Lung (tissue), 12 donors: ENCODE results near the gene RASA3. TPM values are rescaled to one million over a fixed set of nuclear protein-coding genes. Genes with fewer than 3 reads are reported as not detected.
"Not testable (repeated sequence)": the region's sequence is repeated elsewhere in the genome, so short reads cannot be mapped to it uniquely, and the experiment has no call there.

Experiments used
- ATAC-seq: fragments of 200-7000 bp; cut with Tn5 transposase; one replicate; pipeline ENCODE4 v1.9.1; 2020; ENCODE audit warnings: moderate number of reproducible peaks; ENCODE audit not compliant: insufficient read depth, low FRiP score
- DNase-seq, 3 donors: peaks; one replicate each; pipeline ENCODE4 v3.0.0-alpha.2; 2013 to 2017
- H3K27ac ChIP-seq, 2 donors: one replicate each; pipeline ENCODE4 v1.5.1; 2013; ENCODE audit warnings: mild to moderate bottlenecking in 2 of 2, moderate library complexity in 2 of 2, control low read depth in 1 of 2, inconsistent platforms in 1 of 2, low read depth in 1 of 2, low read length in 1 of 2
- H3K27me3 ChIP-seq, 3 donors: one replicate each; pipeline ENCODE4 v1.5.1; 2013; ENCODE audit warnings: low read length in 2 of 3; ENCODE audit not compliant: control insufficient read depth in 3 of 3, insufficient read depth in 3 of 3
- H3K36me3 ChIP-seq, 4 donors: one replicate each; pipeline ENCODE4 v1.5.1; 2013; ENCODE audit warnings: low read length in 4 of 4, mild to moderate bottlenecking in 1 of 4, moderate library complexity in 1 of 4; ENCODE audit not compliant: control insufficient read depth in 4 of 4, insufficient read depth in 4 of 4
- H3K4me1 ChIP-seq, 5 donors: one replicate each; pipeline ENCODE4 v1.5.1; 2013; ENCODE audit warnings: low read length in 5 of 5, mild to moderate bottlenecking in 2 of 5, moderate library complexity in 1 of 5; ENCODE audit not compliant: control insufficient read depth in 5 of 5, insufficient read depth in 5 of 5
- H3K4me3 ChIP-seq: one replicate; pipeline ENCODE4 v1.5.1; 2013; ENCODE audit warnings: mild to moderate bottlenecking, control low read depth, moderate library complexity
- H3K9ac ChIP-seq, 2 donors: one replicate each; pipeline ENCODE4 v1.5.1; 2013; ENCODE audit warnings: low read length in 2 of 2, control low read depth in 1 of 2; ENCODE audit not compliant: insufficient read depth in 1 of 2
- H3K9me3 ChIP-seq, 4 donors: one replicate each; pipeline ENCODE4 v1.5.1; 2013; ENCODE audit warnings: low read length in 3 of 4, mild to moderate bottlenecking in 1 of 4, moderate library complexity in 1 of 4; ENCODE audit not compliant: control insufficient read depth in 4 of 4, insufficient read depth in 3 of 4
- CTCF ChIP-seq: IDR thresholded peaks from 2 replicates; pipeline ENCODE4 v1.5.1; 2012; ENCODE audit warnings: mild to moderate bottlenecking; ENCODE audit errors: control extremely low read depth, extremely low read depth
- WGBS, 2 donors: extraction: QIAGEN DNeasy Blood & Tissue Kit; methylation state at CpG; one replicate each; pipeline ENCODE4 v1.1.7; 2013; 5-methylcytosine and 5-hydroxymethylcytosine counted together
- polyA plus RNA-seq, 2 donors: library from polyadenylated mRNA; stranded (reverse); fragments of 200-250 nt; gene quantifications; one replicate each; pipeline ENCODE4 v1.2.1, GENCODE V29; 2013
- total RNA-seq, 2 donors: library from RNA; depleted of rRNA in 1 of 2; stranded (reverse); fragments of >200 nt in 1 of 2; gene quantifications; one replicate each; pipeline ENCODE4 v1.2.1, GENCODE V29; 2014 to 2021
- donor health status: control.
- donor health status: control.
- donor health status: Bipolar disorder and iron deficiency.
- donor health status: healthy.
- donor health status: DM: yes; HTN: yes; CAD: no.

RASA3 gene
- total and polyA plus RNA-seq, 4 donors = 7.4 to 22.8 (median 16.2) TPM

DNA sequence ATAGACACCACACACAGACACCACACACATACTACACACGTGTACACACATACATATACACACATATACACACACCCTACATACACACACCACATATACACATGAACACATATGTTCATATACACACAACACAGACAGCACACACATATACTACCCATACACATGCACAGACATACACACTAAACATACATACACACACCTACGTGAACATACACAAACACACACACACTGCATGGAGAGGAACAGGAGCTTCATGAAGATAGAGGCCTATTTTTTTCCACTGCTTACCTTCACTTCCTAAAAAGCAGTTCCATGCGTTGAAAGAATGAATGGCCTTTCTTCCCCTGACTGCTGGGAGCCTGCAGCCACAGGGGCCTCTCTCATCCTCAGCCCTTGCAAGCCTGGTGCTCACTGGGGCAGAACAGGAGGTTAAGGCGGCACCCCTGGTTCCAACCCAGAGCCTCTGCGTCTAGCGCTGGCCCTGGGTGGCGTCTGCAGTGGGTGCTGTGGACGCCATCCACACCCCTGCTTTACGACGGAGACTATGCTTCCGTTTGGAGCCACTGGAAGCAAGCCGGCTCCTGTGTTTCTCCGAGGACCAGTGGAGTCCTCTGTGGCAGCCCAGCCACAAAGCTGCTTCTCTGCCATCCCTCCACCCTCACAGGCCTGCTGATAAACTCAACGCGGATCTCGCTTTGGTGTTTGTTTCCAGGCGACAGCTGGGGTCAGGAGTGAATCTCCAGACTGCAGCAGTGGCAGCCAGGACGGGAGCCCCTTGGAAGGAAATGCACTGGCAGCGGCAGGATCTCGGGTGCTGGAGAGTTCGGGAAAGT, 1.9 kb upstream of the RASA3 start:
- WGBS, 2 donors = 34 to 67% methylated on average over 21 of the region's 21 CpGs
- Histone ChIP-seq H3K9me3 (no peaks in the 10 kb centered on the region), H3K27ac (peak overlapping the region in 1 of 2 donors; percentile 27), H3K36me3 (no peaks in the 10 kb centered on the region), H3K4me1 (peaks cover 9 to 25% (median 13%) of the 10 kb centered on the region in 5 donors), H3K4me3 (no peak overlapping the region), H3K9ac (no peak overlapping the region), H3K27me3 (no peaks in the 10 kb centered on the region)
- no peak for TF ChIP-seq CTCF
- ATAC-seq (no peak), DNase-seq (peak in 1 of 3 donors; percentile 12)

- H3K27ac ChIP-seq, DNase-seq, H3K4me3 ChIP-seq, H3K9me3 ChIP-seq, H3K27me3 ChIP-seq, H3K36me3 ChIP-seq, ATAC-seq, H3K9ac ChIP-seq: not testable (repeated sequence)
- H3K4me1 ChIP-seq = peaks cover 12 to 33% (median 18%) of the 10 kb centered on the region in 5 donors
- WGBS, 2 donors = 60 to 83% methylated on average over 7 of the region's 7 CpGs
Observed at GRCh38 chr13:114133552-114133951, 1.1 kb upstream of the RASA3 start.

DNA sequence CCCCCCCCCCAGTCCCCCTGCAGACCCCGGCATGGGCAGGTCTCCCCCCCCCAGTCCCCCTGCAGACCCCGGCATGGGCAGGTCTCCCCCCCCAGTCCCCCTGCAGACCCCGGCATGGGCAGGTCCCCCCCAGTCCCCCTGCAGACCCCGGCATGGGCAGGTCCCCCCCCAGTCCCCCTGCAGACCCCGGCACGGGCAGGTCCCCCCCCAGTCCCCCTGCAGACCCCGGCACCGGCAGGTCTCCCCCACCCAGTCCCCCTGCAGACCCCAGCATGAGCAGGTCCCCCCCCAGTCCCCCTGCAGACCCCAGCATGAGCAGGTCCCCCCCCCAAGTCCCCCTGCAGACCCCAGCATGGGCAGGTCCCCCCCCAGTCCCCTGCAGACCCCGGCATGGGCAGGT, 703 bp upstream of the RASA3 start:
- not testable (repeated sequence) for H3K27ac ChIP-seq, H3K4me3 ChIP-seq, DNase-seq, H3K27me3 ChIP-seq, H3K9me3 ChIP-seq, H3K9ac ChIP-seq, ATAC-seq, H3K36me3 ChIP-seq
- peaks cover 13 to 36% (median 18%) of the 10 kb centered on the region in 5 donors for H3K4me1 ChIP-seq
- WGBS, 2 donors = 34 to 61% methylated on average over 4 to 8 of the region's 9 CpGs

DNA sequence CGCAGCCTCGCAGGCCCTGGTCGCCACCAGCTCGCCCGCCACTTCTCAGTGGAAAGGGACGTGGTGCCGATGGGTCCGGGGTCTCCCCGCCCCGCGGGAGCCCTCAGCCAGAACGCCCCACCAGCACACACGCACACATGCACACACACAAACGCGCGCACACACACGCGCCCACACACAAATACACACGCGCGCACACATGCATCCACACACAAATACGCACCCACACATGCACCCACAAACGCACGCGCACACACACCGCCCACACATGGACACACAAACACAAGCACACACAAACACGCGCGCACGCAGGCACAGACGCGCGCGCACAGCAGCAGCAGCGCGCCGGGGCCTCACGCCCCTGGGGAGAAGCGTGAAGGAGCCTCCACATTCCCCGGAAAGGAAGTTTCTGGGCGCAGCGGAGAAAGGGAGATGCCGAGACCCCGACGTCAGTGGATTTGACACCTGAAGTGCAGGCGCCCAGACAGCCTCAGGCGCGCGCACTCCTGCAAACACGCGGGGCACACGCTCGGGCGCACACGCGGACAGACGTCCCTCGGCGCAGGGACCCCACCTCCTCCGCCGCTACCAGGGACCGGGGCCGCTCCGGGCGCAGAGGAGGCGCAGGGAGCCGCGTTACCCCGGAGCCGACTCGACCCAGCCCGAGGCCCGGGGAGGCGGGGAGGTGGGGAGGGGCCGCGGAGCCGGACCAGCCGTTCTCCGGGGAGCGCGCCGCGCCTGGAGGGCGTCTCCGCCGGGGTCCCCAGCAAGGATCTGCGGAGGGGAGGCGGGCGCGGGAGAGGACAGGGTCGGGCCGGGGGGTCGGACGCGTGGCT, 622 bp downstream of the RASA3 start:
- no peak for TF ChIP-seq CTCF
- H3K9ac ChIP-seq = peak overlapping the region in 1 of 2 donors; percentile 23
- peaks cover 13 to 36% (median 21%) of the 10 kb centered on the region in 5 donors for H3K4me1 ChIP-seq

More for the DNA sequence above, 622 bp downstream of the RASA3 start:
- peak overlapping the region; percentile 74 for H3K4me3 ChIP-seq
- peak overlapping the region; percentile 43 to 93 for H3K27ac ChIP-seq
- no peaks in the 10 kb centered on the region for H3K27me3 ChIP-seq
- ATAC-seq (no peak), DNase-seq (peak in 2 of 3 donors; percentile 33 to 51)
- no peaks in the 10 kb centered on the region for H3K36me3 ChIP-seq
- H3K9me3 ChIP-seq = no peaks in the 10 kb centered on the region
- 0 to 1% methylated on average over 82 to 95 of the region's 95 CpGs for WGBS, 2 donors
